AG04449 (cell line): Measurements from ENCODE around the gene FOXB2.

Experiments
- CTCF ChIA-PET: fragments of 350-600 bp; formaldehyde crosslinking; extraction: SDS; loops from one replicate; lab custom pipeline; 2021; ENCODE audit warnings: antibody characterized with exemption; lab: Yijun Ruan, JAX
- POLR2A ChIA-PET: fragments of 400-600, 350-600 bp; formaldehyde crosslinking; extraction: SDS; loops from one replicate; lab custom pipeline; 2020; ENCODE audit warnings: antibody characterized with exemption, inconsistent platforms; lab: Yijun Ruan, JAX
- DNase-seq: peaks from one replicate; pipeline ENCODE4 v3.0.0-alpha.2; 2010; ENCODE audit warnings: low read depth, low spot score
- H3K4me3 ChIP-seq: 2 replicates; pipeline ENCODE4 v1.5.1; 2011; ENCODE audit warnings: low read depth, mild to moderate bottlenecking, control low read depth, low read length
- TF ChIP-seq, protein P1 (sequence below): IDR thresholded peaks from one replicate; pipeline ENCODE4 v1.5.1; 2011; ENCODE audit warnings: mild to moderate bottlenecking, moderate library complexity, low read length, control low read depth, inconsistent platforms; ENCODE audit not compliant: insufficient read depth; ENCODE audit errors: missing control alignments

The FOXB2 gene

GRCh38 chr9:77063645-77064285 lies 44.3 kb downstream of the FOXB2 start:
- H3K4me3 ChIP-seq: no peak overlapping the region
- CTCF ChIA-PET: interaction anchor here (1.0 kb wide), 1 partner anchor 254 kb away, joined by 3 read pairs; no protein-coding TSS in a partner anchor
- POLR2A ChIA-PET: interaction anchor here (0.6 kb wide), 1 partner anchor 114 kb away, joined by 3 read pairs; the partner anchor contains the start of gene VPS13A
- TF ChIP-seq, protein P1, sequence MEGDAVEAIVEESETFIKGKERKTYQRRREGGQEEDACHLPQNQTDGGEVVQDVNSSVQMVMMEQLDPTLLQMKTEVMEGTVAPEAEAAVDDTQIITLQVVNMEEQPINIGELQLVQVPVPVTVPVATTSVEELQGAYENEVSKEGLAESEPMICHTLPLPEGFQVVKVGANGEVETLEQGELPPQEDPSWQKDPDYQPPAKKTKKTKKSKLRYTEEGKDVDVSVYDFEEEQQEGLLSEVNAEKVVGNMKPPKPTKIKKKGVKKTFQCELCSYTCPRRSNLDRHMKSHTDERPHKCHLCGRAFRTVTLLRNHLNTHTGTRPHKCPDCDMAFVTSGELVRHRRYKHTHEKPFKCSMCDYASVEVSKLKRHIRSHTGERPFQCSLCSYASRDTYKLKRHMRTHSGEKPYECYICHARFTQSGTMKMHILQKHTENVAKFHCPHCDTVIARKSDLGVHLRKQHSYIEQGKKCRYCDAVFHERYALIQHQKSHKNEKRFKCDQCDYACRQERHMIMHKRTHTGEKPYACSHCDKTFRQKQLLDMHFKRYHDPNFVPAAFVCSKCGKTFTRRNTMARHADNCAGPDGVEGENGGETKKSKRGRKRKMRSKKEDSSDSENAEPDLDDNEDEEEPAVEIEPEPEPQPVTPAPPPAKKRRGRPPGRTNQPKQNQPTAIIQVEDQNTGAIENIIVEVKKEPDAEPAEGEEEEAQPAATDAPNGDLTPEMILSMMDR: no peak
- DNase-seq: peak; percentile 19

GRCh38 chr9:77066388-77066787 lies 46.9 kb downstream of the FOXB2 start:
- TF ChIP-seq, protein P1: no peak
- no peak overlapping the region for H3K4me3 ChIP-seq
- CTCF ChIA-PET: no interaction called here
- POLR2A ChIA-PET: no interaction called here
- DNase-seq: no peak
